OCI-LY7 (cell line): Measurements from ENCODE around the gene RXFP2. TPM values are rescaled to one million over a fixed set of nuclear protein-coding genes. Genes with fewer than 3 reads are reported as not detected.

ENCODE experiments used
- BruUV-seq: library from RNA; stranded (reverse); fragments of 400-500 nt; replicated peaks from 2 replicates; lab custom pipeline; 2021; lab: Mats Ljungman, UMichigan
- CTCF ChIA-PET: fragments of 300-600 bp; sonication (Branson Sonifier 250); formaldehyde crosslinking; loops from one replicate; lab custom pipeline; 2022; ENCODE audit warnings: antibody characterized with exemption; ENCODE audit not compliant: unreplicated experiment; lab: Charles Lee
- POLR2A ChIA-PET: fragments of 300-600 bp; sonication (Branson Sonifier 250); formaldehyde crosslinking; loops from one replicate; lab custom pipeline; 2022; ENCODE audit warnings: antibody characterized with exemption; lab: Charles Lee
- DNase-seq: peaks from one replicate; pipeline ENCODE4 v3.0.0-alpha.2; 2015; ENCODE audit warnings: low spot score
- H2AFZ ChIP-seq: fragments of 200-600 bp; sonication (generic), shearing (Covaris generic); 2 replicates; pipeline ENCODE4 v1.6.1; 2014; ENCODE audit warnings: mild to moderate bottlenecking, antibody characterized with exemption, low read length, moderate library complexity
- H3K27ac ChIP-seq: fragments of 200-600 bp; sonication (generic); 2 replicates; pipeline ENCODE4 v1.5.1; 2014; ENCODE audit warnings: mixed run types, low read depth, mild to moderate bottlenecking, moderate library complexity, low read length, inconsistent platforms; ENCODE audit not compliant: poor library complexity, severe bottlenecking
- H3K36me3 ChIP-seq: fragments of 200-600 bp; sonication (generic); 2 replicates; pipeline ENCODE4 v1.6.1; 2014; ENCODE audit warnings: mild to moderate bottlenecking, antibody characterized with exemption, low read length, moderate library complexity, mixed read lengths; ENCODE audit not compliant: insufficient read depth
- H3K4me1 ChIP-seq: fragments of 200-600 bp; sonication (generic); 2 replicates; pipeline ENCODE4 v1.5.1; 2014; ENCODE audit warnings: mild to moderate bottlenecking, low read length; ENCODE audit not compliant: insufficient read depth, poor library complexity, severe bottlenecking
- H3K4me2 ChIP-seq: fragments of 200-600 bp; sonication (generic); 2 replicates; pipeline ENCODE4 v1.6.1; 2014; ENCODE audit warnings: mild to moderate bottlenecking, low read length
- H3K4me3 ChIP-seq: fragments of 200-600 bp; sonication (generic); 2 replicates; pipeline ENCODE4 v1.5.1; 2014; ENCODE audit warnings: mild to moderate bottlenecking, low read depth, low read length; ENCODE audit not compliant: poor library complexity, severe bottlenecking
- H3K79me2 ChIP-seq: fragments of 200-600 bp; sonication (generic); 2 replicates; pipeline ENCODE4 v1.6.1; 2016; ENCODE audit warnings: low read depth, mild to moderate bottlenecking, low read length, moderate library complexity, mixed read lengths; ENCODE audit not compliant: insufficient read depth
- H3K9me2 ChIP-seq: fragments of 200-600 bp; sonication (generic); 2 replicates; pipeline ENCODE4 v1.6.1; 2016; ENCODE audit warnings: mild to moderate bottlenecking, low read length, mixed read lengths; ENCODE audit not compliant: insufficient read depth
- H3K9me3 ChIP-seq: fragments of 200-600 bp; sonication (generic); 2 replicates; pipeline ENCODE4 v1.6.1; 2014; ENCODE audit warnings: mild to moderate bottlenecking, mixed run types, low read length, mixed read lengths
- H4K20me1 ChIP-seq: fragments of 200-600 bp; sonication (generic); 2 replicates; pipeline ENCODE4 v1.6.1; 2014; ENCODE audit warnings: mild to moderate bottlenecking, antibody characterized with exemption, low read length, moderate library complexity, mixed read lengths; ENCODE audit not compliant: insufficient read depth
- EZH2phosphoT487 ChIP-seq: fragments of 200-600 bp; sonication (generic); IDR thresholded peaks from 2 replicates; pipeline ENCODE4 v1.6.1; 2018; ENCODE audit warnings: low read depth, borderline replicate concordance, mild to moderate bottlenecking, mixed run types, antibody characterized with exemption, low read length, moderate library complexity, mixed read lengths
- intact Hi-C: fragments of 100-400 bp; cut with micrococcal nuclease; formaldehyde crosslinking; loops from one replicate; pipeline ENCODE4 v1.10.0; 2022; ENCODE audit not compliant: unreplicated experiment
- total RNA-seq, 2 experiments: library from RNA; depleted of rRNA in 1 of 2; stranded (reverse); fragments of >200 nt in 1 of 2; shearing (Covaris generic) in 1 of 2; gene quantifications; 2 replicates each; pipeline ENCODE4 v1.2.3, GENCODE V29; 2014 to 2022
- TF ChIP-seq, protein P1 (sequence below): fragments of 200-600 bp; sonication (generic); conservative IDR thresholded peaks from 2 replicates; pipeline ENCODE4 v1.5.1; 2014; ENCODE audit warnings: mild to moderate bottlenecking, antibody characterized with exemption, low read length, moderate library complexity, mixed read lengths

RXFP2 gene
- total RNA-seq, 2 experiments from 2014 or later: not detected

DNA sequence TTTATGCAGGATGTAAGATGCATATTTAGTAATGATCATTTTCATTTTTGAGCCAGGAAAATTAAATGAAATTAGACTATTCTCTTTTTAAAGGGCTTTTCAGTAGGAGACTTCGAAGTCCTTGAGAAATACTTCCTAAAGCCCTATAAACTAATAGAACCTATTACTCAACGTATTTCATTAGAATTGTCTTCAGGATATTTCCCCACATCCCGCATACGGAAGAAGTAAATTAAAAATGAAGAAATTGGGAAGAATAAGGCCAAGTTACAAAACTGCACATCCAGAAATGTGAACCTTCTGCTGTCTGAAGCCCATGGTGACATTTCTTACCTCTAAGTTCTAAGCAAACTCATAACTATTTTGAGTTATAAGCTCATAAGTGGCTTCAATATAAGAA lies 66.5 kb downstream of the RXFP2 start:
- Histone ChIP-seq H3K9me3 (no peaks in the 10 kb centered on the region), H3K4me2 (no peak overlapping the region), H3K27ac (no peak overlapping the region), H2AFZ (no peak overlapping the region), H3K4me3 (no peak overlapping the region), H3K9me2 (no peaks in the 10 kb centered on the region), H3K79me2 (no peaks in the 10 kb centered on the region), H4K20me1 (no peaks in the 10 kb centered on the region), H3K4me1 (no peaks in the 10 kb centered on the region), H3K36me3 (no peaks in the 10 kb centered on the region)
- CTCF ChIA-PET: no interaction called here
- TF ChIP-seq EZH2phosphoT487: no peak
- TF ChIP-seq, protein P1, sequence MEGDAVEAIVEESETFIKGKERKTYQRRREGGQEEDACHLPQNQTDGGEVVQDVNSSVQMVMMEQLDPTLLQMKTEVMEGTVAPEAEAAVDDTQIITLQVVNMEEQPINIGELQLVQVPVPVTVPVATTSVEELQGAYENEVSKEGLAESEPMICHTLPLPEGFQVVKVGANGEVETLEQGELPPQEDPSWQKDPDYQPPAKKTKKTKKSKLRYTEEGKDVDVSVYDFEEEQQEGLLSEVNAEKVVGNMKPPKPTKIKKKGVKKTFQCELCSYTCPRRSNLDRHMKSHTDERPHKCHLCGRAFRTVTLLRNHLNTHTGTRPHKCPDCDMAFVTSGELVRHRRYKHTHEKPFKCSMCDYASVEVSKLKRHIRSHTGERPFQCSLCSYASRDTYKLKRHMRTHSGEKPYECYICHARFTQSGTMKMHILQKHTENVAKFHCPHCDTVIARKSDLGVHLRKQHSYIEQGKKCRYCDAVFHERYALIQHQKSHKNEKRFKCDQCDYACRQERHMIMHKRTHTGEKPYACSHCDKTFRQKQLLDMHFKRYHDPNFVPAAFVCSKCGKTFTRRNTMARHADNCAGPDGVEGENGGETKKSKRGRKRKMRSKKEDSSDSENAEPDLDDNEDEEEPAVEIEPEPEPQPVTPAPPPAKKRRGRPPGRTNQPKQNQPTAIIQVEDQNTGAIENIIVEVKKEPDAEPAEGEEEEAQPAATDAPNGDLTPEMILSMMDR: no peak
- POLR2A ChIA-PET: interaction anchor here (1.2 kb wide), 1 partner anchor 11 kb away, joined by 3 read pairs; no protein-coding TSS in a partner anchor
- BruUV-seq: no TSS peak
- intact Hi-C loops: no loop called here
- DNase-seq: no peak

GRCh38 chr13:31807090-31807541 lies 67.8 kb downstream of the RXFP2 start:
- Histone ChIP-seq H3K4me3 (no peak overlapping the region), H3K9me2 (no peaks in the 10 kb centered on the region), H4K20me1 (no peaks in the 10 kb centered on the region), H3K4me1 (no peaks in the 10 kb centered on the region), H3K27ac (no peak overlapping the region), H3K4me2 (no peak overlapping the region), H3K79me2 (no peaks in the 10 kb centered on the region), H2AFZ (no peak overlapping the region), H3K36me3 (no peaks in the 10 kb centered on the region), H3K9me3 (no peaks in the 10 kb centered on the region)
- intact Hi-C loops: no loop called here
- TF ChIP-seq, protein P1: no peak
- no peak for TF ChIP-seq EZH2phosphoT487
- DNase-seq: no peak
- BruUV-seq: no TSS peak
- CTCF ChIA-PET: interaction anchor here (0.6 kb wide), 1 partner anchor 599 kb away, joined by 3 read pairs; no protein-coding TSS in a partner anchor
- POLR2A ChIA-PET: interaction anchor here (0.6 kb wide), 1 partner anchor 1326 kb away, joined by 6 read pairs; no protein-coding TSS in a partner anchor

- H3K79me2 ChIP-seq: no peaks in the 10 kb centered on the region
- no peak for DNase-seq
- H3K36me3 ChIP-seq: no peaks in the 10 kb centered on the region
- no peaks in the 10 kb centered on the region for H3K9me2 ChIP-seq
- H3K4me3 ChIP-seq: no peak overlapping the region
- ChIA-PET POLR2A (no interaction called here), CTCF (no interaction called here)
- no TSS peak for BruUV-seq
- H4K20me1 ChIP-seq: no peaks in the 10 kb centered on the region
- H3K27ac ChIP-seq: no peak overlapping the region
- no peaks in the 10 kb centered on the region for H3K9me3 ChIP-seq
- TF ChIP-seq, protein P1: no peak
- no peak for TF ChIP-seq EZH2phosphoT487
- H3K4me1 ChIP-seq: no peaks in the 10 kb centered on the region
- H2AFZ ChIP-seq: no peak overlapping the region
- H3K4me2 ChIP-seq: no peak overlapping the region
- intact Hi-C loops: no loop called here
Measured at GRCh38 chr13:31814536-31814935, 75.2 kb downstream of the RXFP2 start.
